IPS-NIHi11 (cell line): ENCODE data around the gene LYRM9.
"Not testable (repeated sequence)": the region's sequence is repeated elsewhere in the genome, so short reads cannot be mapped to it uniquely, and the experiment has no call there.

Source experiments
- DNase-seq: peaks from one replicate; pipeline ENCODE4 v3.0.0; 2012; ENCODE audit warnings: mixed read lengths, low spot score

The LYRM9 gene

DNA sequence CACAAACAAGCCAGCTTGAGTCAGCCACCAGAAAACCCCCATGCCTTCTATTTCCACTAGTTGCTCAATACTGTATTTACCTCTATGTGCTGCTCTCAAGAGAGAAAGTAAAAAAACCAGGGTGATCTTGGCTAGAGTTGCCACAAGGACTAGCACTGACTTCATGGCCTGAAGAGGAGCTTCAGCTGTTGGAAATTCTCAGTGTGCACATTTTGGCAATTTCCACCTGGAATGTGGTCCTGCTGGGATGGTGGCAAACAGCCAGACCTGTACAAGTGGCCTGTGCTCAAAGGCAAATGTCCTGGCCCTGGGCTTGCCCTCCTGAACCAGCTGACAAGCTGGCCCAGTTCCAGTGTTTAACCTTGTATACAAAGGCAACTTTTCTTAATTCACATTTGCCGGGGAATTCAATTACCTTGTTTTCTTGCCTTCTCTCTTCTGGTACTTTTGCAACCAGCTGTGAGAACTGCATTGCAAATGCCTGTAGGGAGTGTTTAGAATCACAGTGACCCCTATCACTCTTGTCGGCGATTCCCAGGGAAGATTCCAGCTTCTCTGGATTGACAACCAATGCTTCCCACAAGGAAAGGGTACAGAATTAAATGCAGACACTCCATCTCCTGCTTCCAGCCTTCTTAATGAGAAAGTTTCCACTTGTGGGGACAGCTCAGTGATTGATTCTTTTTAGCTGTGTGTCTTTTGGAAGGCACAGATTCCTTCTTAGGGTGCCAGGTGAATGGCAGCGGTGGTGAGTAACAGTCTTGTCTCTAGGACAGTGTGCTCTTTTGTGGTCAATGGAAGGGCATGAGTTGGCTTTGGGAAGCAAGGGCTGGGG, 53.4 kb downstream of the LYRM9 start:
- DNase-seq: not testable (repeated sequence)

DNA sequence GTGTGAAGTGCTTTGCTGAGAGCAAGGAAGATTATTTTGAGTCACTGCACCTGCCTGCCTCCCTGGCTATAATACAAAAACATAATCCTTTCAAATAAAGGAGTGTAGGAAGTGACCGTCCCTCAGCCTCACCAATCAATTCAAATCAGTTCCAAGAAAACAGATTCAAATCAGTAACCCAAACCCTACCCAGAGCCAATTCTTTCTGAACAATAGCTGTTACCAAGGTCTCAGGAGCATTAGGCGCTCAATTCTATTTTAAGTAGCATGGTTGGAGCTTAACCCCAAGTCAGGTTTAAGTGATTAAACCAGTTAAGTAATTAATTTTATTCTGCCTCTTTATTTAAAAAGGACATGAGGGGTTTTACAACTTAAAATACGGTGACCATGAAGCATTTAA, 54.6 kb downstream of the LYRM9 start:
- DNase-seq: not testable (repeated sequence)

GRCh38 chr17:27837769-27838168, 55.4 kb downstream of the LYRM9 start:
- DNase-seq: not testable (repeated sequence)

DNA sequence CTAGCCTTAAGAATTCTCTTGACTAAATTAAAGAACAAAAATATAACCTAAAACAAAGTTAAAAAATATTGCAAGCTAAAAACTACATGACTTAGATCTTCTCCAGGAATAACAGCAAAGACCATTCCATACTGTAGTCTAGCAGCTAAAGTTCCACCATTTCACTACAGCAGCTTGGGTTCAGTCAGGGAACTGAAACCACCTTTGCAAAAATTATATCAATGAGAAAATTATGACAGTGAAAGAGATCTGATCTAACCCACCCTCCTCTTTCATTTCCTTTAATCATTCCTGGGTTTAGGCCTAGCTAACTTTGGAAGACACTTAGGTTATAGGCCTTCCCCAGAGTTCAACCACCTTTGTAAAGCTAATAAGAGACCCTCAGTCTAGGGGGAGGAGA, 56.5 kb downstream of the LYRM9 start:
- no peak for DNase-seq

DNA sequence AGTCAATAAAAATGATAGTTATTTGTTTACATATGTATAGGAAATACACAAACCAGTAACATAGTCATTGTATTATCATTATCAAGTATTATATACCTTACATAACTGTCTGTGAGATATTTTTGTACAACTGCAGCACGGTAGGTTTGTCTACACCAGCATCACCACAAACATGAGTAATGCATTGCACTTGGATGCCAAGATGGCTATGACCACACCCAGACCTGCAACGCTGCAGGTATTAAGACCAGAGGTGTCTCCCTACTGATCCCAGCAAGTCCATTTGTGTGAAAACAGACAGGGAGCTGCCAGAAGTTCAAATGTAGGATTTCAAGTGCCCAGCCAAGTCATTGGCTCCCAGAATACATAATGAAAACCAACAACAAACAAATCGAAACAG, 58.6 kb downstream of the LYRM9 start:
- no peak for DNase-seq

GRCh38 chr17:27832831-27833230, 60.3 kb downstream of the LYRM9 start:
- DNase-seq: no peak

DNA sequence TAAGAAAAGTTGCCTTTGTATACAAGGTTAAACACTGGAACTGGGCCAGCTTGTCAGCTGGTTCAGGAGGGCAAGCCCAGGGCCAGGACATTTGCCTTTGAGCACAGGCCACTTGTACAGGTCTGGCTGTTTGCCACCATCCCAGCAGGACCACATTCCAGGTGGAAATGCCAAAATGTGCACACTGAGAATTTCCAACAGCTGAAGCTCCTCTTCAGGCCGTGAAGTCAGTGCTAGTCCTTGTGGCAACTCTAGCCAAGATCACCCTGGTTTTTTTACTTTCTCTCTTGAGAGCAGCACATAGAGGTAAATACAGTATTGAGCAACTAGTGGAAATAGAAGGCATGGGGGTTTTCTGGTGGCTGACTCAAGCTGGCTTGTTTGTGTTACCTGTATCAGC, 63.3 kb downstream of the LYRM9 start:
- not testable (repeated sequence) for DNase-seq

DNA sequence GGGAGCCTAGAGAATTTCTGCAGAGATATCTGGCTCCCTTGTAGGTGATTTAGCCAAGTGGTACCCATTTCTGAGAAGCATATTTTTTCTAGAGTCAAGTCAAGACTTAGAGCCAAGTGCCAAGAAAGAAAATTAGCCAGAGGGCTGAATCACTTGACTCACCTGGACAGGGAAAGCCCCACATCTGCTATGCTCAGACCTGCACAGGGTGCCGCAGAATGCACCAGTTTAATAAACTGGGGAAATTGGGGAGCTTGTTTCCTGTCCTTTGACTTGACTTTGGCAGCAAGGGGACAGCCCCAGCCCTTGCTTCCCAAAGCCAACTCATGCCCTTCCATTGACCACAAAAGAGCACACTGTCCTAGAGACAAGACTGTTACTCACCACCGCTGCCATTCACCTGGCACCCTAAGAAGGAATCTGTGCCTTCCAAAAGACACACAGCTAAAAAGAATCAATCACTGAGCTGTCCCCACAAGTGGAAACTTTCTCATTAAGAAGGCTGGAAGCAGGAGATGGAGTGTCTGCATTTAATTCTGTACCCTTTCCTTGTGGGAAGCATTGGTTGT, 63.9 kb downstream of the LYRM9 start:
- DNase-seq: not testable (repeated sequence)
